Muscle of leg (tissue), 11 donors: Measurements from ENCODE around the gene GYPE. TPM values are rescaled to one million over a fixed set of nuclear protein-coding genes. Genes with fewer than 3 reads are reported as not detected.
"Not testable (repeated sequence)": the region's sequence is repeated elsewhere in the genome, so short reads cannot be mapped to it uniquely, and the experiment has no call there.

Experiments used
- DNase-seq: peaks from one replicate; pipeline ENCODE4 v3.0.0; 2013
- H3K27ac ChIP-seq: one replicate; pipeline ENCODE4 v1.5.1; 2013; ENCODE audit warnings: mild to moderate bottlenecking, low read length, control low read depth
- H3K27me3 ChIP-seq: one replicate; pipeline ENCODE4 v1.6.1; 2013; ENCODE audit warnings: low read length; ENCODE audit not compliant: control insufficient read depth, insufficient read depth
- H3K36me3 ChIP-seq: one replicate; pipeline ENCODE4 v1.6.1; 2013; ENCODE audit warnings: low read length; ENCODE audit not compliant: control insufficient read depth, insufficient read depth
- H3K4me1 ChIP-seq: one replicate; pipeline ENCODE4 v1.6.1; 2013; ENCODE audit warnings: low read length; ENCODE audit not compliant: control insufficient read depth, insufficient read depth
- H3K4me3 ChIP-seq: one replicate; pipeline ENCODE4 v1.5.1; 2013; ENCODE audit warnings: low read length, control low read depth
- H3K9me3 ChIP-seq: replicated peaks from 2 replicates; pipeline ENCODE4 v1.6.1; 2013; ENCODE audit warnings: low read depth, low read length; ENCODE audit not compliant: control insufficient read depth
- WGBS: methylation state at CpG from one replicate; pipeline ENCODE4 v1.1.5; 2013; ENCODE audit warnings: missing lambda C conversion rate; ENCODE audit not compliant: insufficient coverage; 5-methylcytosine and 5-hydroxymethylcytosine counted together
- polyA plus RNA-seq, 8 donors: library from polyadenylated mRNA; unstranded; fragments of 120-200 nt; gene quantifications; one replicate each; pipeline versions ENCODE4 v1.2.1 to v1.2.3, GENCODE V29; 2013; ENCODE audit warnings: inconsistent platforms in 1 of 8, low replicate concordance in 1 of 8; ENCODE audit not compliant: insufficient read length in 8 of 8, insufficient read depth in 1 of 8
- total RNA-seq: library from RNA; stranded (reverse); fragments of 120-200 nt; gene quantifications from one replicate; pipeline ENCODE4 v1.2.4, GENCODE V29; 2013

Gene GYPE
- total and polyA plus RNA-seq, 9 donors, result 1.1 to 2.2 (median 1.8) TPM

DNA sequence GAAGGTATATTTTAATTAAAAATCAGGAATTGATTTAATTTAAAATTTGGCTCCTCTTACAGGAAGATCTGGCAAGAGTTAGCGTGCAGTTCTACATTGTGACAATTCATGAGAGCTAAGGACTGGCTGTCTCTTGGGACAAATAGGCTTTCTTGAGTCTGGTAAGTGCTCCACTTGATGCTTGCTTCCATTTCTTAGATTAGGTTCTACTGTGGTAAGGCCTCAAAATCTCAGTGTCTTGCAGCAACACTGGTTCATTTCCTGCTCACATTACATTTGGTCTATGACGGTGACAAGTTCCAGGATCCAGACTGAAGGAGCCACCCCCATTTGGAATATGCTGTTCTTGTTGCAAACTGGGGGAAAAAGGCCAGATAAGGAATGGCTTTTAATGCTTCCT lies 7.1 kb upstream of the GYPE start:
- no CpG with 5 or more reads among the region's 2 CpGs for whole genome bisulfite sequencing
- H3K27ac ChIP-seq, result peak overlapping the region; percentile 9
- not testable (repeated sequence) for DNase-seq, H3K27me3 ChIP-seq, H3K9me3 ChIP-seq, H3K36me3 ChIP-seq, H3K4me1 ChIP-seq
- peak overlapping the region; percentile 42 for H3K4me3 ChIP-seq

DNA sequence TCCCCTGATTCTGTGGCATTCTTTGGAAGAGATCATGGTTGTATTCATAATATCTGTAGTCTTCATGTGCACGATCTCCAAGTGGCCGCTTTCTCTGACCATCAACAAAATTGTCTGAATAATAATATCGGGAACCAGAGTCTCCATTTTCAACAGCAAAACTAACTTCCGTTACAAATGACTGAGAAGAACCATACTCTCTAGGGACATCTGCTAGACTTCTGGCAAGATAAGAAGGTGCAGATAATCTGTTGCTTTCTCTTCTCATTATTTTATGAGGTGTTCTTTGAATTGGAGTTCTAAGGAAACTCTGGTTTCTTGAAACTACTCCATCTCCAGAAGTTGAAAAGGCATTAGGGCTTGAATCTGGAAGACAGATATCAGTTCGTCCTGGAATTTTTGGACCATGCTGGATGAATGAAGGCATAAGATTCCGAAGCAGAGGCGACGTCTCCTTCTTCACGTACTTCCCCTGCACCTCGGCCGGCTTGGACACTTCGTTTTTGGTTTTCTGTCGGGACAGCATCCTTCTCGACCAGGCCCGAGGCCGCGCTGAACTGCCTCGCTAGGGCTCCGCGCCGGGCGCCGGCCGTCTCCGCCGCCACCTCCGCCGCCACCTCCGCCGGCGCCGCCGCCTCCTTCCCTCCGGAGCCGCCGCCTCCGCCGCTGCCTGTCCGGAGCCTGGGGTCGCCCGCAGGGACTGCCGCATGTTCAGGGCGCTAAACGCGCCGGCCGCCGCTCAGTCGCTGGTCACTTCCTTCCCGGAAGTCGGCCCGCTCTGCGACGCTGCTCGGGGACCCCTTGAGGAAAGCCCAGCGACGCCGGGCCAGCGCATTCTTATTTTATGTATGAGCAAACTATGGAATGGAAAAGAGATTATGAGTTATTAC lies 6.4 kb upstream of the GYPE start:
- WGBS, result 22% methylated on average over 54 of the region's 59 CpGs
- Histone ChIP-seq H3K27ac (peak overlapping the region; percentile 9), H3K4me3 (peak overlapping the region; percentile 42)
- not testable (repeated sequence) for H3K4me1 ChIP-seq, H3K27me3 ChIP-seq, H3K36me3 ChIP-seq, H3K9me3 ChIP-seq
- peak; percentile 66 for DNase-seq

DNA sequence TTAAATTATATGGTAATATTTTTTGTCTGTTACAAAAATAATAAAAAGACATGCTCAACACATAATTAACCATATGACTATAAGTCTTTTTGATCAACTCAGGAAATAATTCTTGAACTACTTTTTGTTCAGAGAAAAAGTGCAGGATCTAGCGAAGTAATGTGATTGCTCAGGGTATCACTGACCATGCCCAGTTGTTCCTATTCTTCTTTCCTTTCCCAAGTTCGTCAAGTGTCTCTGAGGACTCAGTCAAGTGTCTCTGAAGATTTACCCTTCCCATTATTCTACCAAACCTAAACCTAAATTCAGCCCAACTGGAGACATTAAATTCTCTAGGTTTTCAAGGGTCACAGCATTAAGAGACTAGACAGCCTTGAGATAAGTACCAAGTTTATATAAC lies 5.5 kb upstream of the GYPE start:
- H3K4me3 ChIP-seq, H3K27ac ChIP-seq, H3K4me1 ChIP-seq, H3K36me3 ChIP-seq, H3K9me3 ChIP-seq, H3K27me3 ChIP-seq: not testable (repeated sequence)
- peak; percentile 6 for DNase-seq
- 73% methylated on average over 2 of the region's 2 CpGs for WGBS

DNA sequence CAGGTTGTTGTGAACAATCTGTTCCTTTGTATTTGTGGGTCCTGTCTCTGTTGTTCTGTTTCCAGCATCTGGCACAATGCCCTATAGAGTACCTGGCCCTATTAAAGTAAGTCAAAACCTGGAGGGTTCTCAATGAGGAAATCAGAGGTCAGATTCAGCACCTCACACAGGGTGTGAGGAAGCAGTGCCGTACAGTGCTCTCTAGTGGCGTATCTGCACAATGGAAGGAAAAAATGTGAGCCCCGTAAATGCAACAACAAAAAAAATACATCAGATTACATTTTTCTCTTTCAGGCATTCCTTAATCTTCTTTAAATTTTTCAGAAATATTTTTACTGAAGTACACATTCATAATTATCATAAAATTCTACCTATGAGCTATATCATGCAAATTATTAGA lies 2.5 kb upstream of the GYPE start:
- not testable (repeated sequence) for H3K27me3 ChIP-seq, H3K36me3 ChIP-seq, H3K9me3 ChIP-seq, H3K4me3 ChIP-seq, H3K4me1 ChIP-seq, H3K27ac ChIP-seq
- peak; percentile 14 for DNase-seq
- no CpG with 5 or more reads among the region's 3 CpGs for WGBS

DNA sequence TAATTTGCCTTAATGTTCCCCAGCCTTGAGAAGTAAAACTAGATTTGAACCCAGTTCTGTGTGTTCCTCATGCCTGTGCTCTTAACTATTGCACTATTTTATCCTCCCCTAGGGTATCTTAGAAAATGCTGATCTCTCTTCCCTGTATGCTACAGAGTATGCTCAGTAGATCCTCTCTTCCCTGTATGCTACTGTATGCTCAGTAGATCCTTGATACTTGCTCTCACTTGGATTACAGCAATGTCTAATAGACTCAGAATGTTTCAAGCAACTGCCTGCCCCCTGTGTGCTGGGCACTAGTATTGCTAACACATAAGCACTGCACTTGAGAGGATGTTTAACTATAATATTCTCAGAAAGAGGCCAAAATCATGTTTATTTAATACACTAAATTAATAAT lies 928 bp downstream of the GYPE start:
- DNase-seq, H3K4me1 ChIP-seq, H3K9me3 ChIP-seq, H3K27ac ChIP-seq, H3K36me3 ChIP-seq, H3K27me3 ChIP-seq, H3K4me3 ChIP-seq: not testable (repeated sequence)

DNA sequence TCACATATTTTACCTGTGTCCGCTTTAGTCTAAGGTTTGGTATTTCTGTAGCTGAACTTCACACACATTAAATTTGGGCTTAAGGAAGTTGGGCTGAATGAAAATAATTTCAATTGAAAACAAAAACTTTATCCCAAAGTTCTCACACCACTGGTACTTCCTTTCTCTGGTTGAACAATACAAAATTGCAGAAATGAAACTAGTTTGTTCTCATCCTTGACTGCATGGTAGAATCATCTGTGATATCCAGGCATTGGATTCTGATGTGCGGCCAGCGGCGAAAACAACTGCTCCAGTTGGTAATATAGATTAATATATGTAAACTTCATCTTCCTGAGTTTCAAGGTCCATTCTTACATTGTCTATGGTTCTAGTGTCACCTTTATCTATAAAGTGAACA lies 15.0 kb downstream of the GYPE start:
- WGBS, result no CpG with 5 or more reads among the region's 4 CpGs
- H3K4me3 ChIP-seq, H3K36me3 ChIP-seq, H3K27ac ChIP-seq, H3K9me3 ChIP-seq, H3K27me3 ChIP-seq, DNase-seq, H3K4me1 ChIP-seq: not testable (repeated sequence)

DNA sequence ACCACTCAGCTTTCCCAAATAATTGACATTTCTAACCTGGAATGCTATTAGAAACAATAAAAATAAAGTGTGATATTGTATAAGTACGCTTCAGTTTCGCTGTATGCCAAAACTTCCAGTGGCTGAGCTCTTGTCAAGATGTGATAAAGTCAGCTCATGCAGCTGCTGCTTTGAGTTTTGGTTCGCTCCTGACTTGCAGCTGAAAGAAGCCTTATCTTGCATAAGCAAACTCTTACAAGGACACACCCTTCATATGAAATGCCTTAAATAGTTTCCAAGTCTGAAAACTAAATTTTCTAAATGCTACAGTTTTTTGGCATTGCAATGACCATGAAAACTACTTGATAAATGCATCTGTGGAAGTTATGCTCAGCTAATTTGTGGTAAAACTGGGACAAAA lies 17.2 kb downstream of the GYPE start:
- no CpG with 5 or more reads among the region's 3 CpGs for WGBS
- DNase-seq, H3K4me3 ChIP-seq, H3K4me1 ChIP-seq, H3K27me3 ChIP-seq, H3K9me3 ChIP-seq, H3K36me3 ChIP-seq, H3K27ac ChIP-seq: not testable (repeated sequence)

DNA sequence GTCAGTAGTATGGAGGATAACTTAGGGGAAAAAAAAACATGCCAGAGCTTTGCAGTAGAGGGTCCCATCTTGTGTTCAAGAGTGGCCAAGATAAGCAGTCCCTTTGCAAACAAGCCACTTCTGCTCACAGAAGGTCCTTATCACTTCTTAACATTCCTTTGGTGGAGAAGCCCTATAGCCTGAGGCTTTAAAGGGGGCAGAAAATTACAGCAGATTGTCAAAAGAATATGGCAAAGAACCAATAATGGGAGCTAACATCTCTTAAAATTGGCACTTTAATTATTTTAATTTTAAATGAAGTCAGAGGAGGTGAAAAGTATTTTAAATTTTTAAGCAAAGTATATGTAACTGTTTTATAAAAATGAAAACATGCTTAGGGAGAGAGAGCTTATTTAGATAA lies 20.4 kb downstream of the GYPE start:
- not testable (repeated sequence) for H3K27me3 ChIP-seq, H3K4me3 ChIP-seq, H3K36me3 ChIP-seq, H3K27ac ChIP-seq, H3K4me1 ChIP-seq, H3K9me3 ChIP-seq, DNase-seq

DNA sequence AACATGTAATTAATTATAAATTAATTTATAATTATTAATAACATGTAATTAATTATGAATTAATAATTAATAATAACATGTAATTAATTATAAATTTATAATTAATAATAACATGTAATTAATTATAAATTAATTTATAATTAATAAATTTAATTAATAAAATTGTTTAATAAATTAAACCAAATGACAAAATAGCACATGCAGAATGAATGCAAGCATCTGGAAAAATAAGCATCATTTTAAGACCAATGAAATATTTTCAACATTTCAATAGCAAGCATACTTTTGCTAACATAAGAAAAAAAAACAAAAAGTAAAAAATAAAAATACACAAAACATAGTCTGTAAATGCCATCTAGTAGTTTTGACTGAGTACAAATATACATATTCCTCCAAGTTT lies 21.8 kb downstream of the GYPE start:
- Histone ChIP-seq H3K9me3 (no peaks in the 10 kb centered on the region), H3K4me1 (no peaks in the 10 kb centered on the region), H3K4me3 (no peak overlapping the region), H3K27ac (no peak overlapping the region), H3K27me3 (no peaks in the 10 kb centered on the region), H3K36me3 (no peaks in the 10 kb centered on the region)
- no peak for DNase-seq

DNA sequence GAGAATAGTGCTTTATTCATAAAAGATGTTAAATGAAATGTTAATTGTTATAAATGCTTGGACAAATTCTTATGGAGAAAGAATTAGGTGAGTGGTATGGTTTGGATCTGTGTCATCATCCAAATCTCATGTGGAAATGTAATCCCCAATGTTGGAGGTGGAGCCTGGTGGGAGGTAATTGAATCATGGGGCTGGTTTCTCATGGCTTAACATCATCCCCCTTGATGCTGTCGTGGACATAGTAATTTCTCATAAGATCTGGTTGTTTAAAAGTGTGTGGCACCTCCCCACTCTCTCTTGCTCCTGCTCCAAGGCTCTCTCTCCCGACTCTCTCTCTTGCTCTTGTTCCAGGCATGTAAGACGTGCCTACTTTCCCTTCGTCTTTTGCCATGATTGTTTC lies 22.5 kb downstream of the GYPE start:
- H3K9me3 ChIP-seq, result no peaks in the 10 kb centered on the region
- no peak for DNase-seq
- H3K36me3 ChIP-seq, result no peaks in the 10 kb centered on the region
- H3K4me1 ChIP-seq, result no peaks in the 10 kb centered on the region
- H3K27me3 ChIP-seq, result no peaks in the 10 kb centered on the region
- H3K27ac ChIP-seq, result no peak overlapping the region
- WGBS, result 50% methylated on average over 2 of the region's 4 CpGs
- no peak overlapping the region for H3K4me3 ChIP-seq

DNA sequence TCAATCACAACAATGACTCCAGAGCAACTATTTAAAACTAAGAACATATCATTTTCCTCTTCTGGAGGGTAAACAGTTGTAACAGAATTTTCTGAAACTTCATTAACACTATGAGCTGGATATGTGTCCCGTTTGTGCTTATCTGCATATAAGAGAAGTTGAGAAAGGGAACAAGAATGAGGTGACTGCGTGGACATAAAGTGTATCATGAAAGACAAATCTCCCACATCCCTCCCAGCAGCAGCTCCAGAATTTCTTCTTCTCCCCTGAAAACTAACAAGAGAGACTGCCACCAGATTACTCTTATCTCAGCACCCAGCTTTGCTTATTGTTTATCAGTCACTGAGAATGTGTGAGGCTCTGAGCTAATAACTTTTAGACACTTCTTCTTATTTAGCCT lies 25.8 kb downstream of the GYPE start:
- H3K4me1 ChIP-seq, H3K27me3 ChIP-seq, H3K36me3 ChIP-seq, H3K27ac ChIP-seq, H3K9me3 ChIP-seq, DNase-seq, H3K4me3 ChIP-seq: not testable (repeated sequence)
- WGBS, result no CpG with 5 or more reads among the region's 2 CpGs
